Stimulated activated CD8-positive, alpha-beta memory T cell treated with anti-CD3 and anti-CD28 coated beads, Interleukin-12 subunit alpha, Interleukin-12 subunit beta, amount 100 ng/mL, for 24 hours (primary cell): Measurements from ENCODE around the gene HLA-C.
"Not testable (repeated sequence)": the region's sequence is repeated elsewhere in the genome, so short reads cannot be mapped to it uniquely, and the experiment has no call there.

Experiments
- DNase-seq: peaks from one replicate; pipeline ENCODE4 v3.0.0-alpha.2; 2020; ENCODE audit errors: extremely low read depth

Gene HLA-C

DNA sequence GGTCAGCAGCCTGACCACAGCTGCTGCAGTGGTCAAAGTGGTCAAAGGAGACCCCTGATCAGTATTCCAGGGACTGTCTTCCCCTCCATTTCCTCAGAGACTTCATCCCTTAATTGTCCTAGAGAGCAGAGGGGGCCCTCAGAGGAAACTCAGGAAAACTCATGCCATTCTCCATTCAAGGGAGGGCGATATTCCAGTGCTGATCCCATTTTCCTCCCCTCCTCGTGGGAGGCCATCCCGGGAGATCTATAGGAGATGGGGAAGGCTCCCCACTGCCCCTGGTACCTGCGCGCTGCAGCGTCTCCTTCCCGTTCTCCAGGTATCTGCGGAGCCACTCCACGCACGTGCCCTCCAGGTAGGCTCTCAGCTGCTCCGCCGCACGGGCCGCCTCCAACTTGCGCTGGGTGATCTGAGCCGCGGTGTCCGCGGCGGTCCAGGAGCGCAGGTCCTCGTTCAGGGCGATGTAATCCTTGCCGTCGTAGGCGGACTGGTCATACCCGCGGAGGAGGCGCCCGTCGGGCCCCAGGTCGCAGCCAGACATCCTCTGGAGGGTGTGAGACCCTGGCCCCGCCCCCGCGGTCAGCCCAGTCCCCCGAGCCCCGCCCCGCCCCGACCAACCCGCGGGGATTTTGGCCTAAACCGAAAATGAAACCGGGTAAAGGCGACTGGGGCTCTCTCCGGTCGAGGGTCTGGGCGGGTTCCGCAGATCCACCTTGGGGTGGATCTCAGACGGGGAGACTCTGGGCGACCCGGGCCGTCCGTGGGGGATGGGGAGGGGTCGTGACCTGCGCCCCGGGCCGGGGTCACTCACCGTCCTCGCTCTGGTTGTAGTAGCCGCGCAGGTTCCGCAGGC, 878 bp downstream of the HLA-C start:
- peak; percentile 45 for DNase-seq

- no peak for DNase-seq
These were observed 3.1 kb downstream of the HLA-C start for GRCh38 chr6:31268836-31269235.

DNA sequence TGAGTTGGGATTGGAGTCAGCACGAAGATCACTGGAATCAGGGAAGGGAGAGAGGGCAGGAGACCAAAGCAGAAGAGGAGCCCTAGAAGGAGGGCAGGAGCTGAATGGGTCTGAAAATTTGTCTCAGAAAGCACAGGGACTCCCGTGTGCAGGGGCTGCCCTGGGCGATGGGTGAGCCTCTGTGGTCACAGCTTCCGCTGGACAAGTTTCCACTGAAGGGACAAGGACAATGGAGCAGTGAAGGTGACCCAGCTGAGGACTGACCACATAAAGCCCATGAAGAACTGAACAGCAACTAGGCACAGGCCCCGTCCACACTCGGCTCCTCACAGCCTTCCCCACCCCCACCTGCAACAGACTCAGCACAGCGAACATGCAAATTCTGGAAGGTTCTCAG, 3.5 kb downstream of the HLA-C start:
- DNase-seq = no peak

- DNase-seq = no peak
These were observed 4.1 kb downstream of the HLA-C start for GRCh38 chr6:31267651-31268368.

- DNase-seq = no peak
These were observed 5.1 kb downstream of the HLA-C start for GRCh38 chr6:31266567-31267360.

DNA sequence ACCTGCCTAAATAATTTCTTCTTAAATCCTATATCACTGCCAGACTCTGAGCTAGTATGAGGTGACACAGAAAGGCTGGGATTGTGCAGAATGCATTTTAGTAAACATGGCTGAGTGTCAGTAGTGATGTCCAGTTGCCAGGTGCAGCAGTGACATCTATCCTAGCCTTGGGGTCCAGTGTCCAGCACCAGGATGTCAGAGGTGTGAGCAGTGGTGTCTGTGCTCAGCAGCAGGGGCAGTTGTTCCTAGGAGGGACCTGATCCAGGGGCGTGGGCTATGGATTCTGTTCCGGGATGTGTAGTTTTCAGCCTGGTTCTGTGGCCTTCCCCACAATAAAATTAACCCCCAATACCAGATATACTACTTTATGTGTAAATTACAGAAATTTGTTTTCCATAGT, 6.0 kb downstream of the HLA-C start:
- no peak for DNase-seq

DNA sequence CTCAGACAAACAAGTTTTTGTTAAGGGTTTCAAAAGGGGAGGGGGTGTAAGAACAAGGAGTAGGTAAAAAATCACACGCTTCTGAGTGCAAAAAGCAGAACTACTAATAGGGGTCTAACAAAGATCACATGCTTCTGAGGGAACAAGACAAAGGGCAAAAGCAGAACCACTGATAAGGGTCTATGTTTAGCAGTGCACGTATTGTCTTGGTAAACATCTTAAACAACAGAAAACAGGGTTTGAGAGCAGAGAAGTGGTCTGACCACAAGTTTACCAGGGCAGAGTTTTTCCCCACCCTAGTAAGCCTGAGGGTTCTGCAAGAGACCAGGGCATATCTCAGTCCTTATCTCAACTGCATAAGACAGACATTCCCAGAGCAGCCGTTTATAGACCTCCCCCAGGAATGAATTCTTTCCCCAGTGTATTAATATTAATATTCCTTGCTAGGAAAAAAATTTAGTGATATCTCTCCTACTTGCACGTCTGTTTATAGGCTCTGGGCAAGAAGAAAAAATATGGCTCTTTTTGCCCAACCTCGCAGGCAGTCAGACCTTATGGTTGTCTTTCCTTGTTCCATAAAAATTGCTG, 8.5 kb downstream of the HLA-C start:
- DNase-seq = not testable (repeated sequence)

GRCh38 chr6:31259995-31260394, 11.9 kb downstream of the HLA-C start:
- DNase-seq = not testable (repeated sequence)

GRCh38 chr6:31252625-31253024, 19.3 kb downstream of the HLA-C start:
- DNase-seq = no peak

GRCh38 chr6:31251261-31251660, 20.6 kb downstream of the HLA-C start:
- DNase-seq = no peak

GRCh38 chr6:31249184-31249583, 22.7 kb downstream of the HLA-C start:
- no peak for DNase-seq

DNA sequence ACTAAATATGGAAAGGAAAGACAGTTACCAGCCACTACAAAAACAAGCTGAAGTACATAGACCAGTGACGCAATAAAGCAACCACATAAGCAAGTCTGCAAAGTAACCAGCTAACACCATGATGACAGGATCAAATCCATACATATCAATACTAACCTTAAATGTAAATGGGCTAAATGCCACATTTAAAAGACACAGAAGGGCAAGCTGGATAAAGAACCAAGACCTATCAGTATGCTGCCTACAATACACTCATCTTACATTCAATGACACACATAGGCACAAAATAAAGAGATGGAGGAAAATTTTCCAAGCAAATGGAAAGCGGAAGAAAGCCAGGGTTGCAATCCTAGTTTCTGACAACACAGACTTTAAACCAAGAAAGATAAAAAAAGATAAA, 24.1 kb downstream of the HLA-C start:
- DNase-seq = no peak

- DNase-seq = no peak
These were observed 25.8 kb downstream of the HLA-C start for GRCh38 chr6:31246051-31246521.

- no peak for DNase-seq
These were observed 28.4 kb downstream of the HLA-C start for GRCh38 chr6:31243508-31243907.

DNA sequence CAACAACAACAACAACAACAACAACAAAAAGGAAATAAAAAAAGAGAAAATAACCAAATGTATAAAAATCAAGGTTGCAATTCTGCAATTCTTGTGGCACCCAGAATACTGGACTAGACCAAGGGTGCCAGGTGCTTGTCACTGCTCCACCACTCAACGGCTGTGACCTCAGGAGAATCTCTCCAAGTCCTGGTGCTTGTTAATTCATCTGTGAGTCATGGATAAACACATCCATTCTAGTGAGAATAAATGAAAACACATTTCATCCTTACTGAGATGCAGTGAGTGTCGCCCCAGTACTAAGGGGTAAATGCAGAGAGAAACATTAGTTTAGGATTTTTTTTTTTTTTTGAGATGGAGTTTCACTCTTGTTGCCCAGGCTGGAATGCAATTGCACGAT, 32.0 kb downstream of the HLA-C start:
- DNase-seq = no peak

- not testable (repeated sequence) for DNase-seq
These were observed 37.8 kb downstream of the HLA-C start for GRCh38 chr6:31234101-31234500.

DNA sequence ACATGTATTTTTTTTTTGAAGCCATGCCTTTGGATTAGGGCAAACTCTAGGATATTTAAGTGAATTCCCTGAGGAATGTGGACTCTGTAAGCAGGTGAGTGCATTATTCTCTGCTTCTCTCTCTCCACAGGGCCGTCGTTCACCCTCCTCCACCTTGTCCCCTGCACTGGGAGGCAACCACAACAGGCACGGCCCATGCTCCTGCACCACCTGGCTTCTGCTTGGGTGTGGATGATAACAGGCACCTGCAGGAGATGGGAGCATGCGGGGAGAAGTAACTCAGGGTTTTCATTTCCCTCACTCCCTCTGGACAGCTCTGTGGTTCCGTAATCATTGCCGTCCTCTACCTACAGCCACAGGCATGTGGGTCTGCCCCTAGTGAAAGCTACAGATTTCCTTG, 43.4 kb downstream of the HLA-C start:
- DNase-seq = no peak

DNA sequence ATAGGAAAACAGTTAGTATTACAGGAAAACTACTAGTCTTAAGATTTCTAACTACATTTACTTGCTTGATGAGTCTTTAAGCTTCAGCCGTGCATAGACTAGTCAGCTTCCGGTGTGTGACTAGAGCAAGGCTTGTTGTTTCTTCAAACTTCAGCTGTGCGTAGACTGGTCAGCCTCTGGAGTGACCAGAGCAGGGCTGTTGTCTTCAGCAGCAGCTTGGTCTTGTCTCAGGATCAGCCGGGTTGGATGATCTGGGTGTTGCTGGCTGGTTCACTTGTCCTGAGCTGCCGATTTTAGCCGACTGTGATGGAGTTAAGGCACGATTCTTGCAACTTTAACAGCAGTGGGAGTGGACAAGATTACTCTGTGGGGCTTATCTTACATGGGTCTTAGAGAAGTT, 44.7 kb downstream of the HLA-C start:
- DNase-seq = no peak

DNA sequence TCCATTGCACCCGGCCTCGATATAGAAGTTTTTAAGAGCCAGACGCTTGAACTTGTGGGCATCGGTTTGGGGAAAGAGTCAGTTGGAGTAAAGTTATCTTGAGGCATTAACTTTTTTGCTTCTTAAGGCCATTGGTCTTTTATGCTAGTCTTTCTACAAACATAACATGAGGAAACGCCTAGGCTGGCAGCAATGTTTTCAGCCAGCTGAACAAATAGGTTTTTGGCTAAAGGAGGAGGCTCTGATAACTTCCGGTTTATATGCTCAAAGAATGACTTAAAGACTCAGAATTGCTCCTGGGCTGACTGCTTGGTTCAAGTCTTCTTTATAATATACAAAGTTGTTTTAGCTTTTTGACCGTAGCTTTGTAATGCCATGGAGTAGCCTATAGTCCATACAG, 46.2 kb downstream of the HLA-C start:
- DNase-seq = no peak

DNA sequence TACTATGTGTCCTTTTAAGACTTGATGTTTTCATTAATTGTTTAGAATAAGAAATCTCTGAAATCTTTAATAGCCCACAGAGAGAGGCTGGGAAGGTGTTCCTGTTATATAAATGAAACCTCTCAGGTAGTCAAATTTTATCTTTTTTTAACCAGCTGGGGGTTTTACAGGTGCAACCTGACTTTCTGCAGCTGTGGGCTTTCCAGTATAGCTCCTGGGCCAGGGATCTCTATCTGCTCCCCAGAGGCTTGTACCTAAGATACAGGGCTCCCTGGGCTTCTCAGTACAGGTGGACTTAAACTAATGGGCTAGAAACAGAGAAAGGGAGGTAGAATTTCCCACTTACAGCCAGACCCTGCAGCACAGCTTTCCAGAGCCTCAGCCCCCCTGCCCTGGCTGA, 49.4 kb downstream of the HLA-C start:
- DNase-seq = no peak
